Stimulated activated CD4-positive, alpha-beta T cell treated with anti-CD3 and anti-CD28 coated beads, Interleukin-4, amount 100 ng/mL, for 1 hour (primary cell): ENCODE measurements around the gene TRAPPC10.
"Not testable (repeated sequence)": the region's sequence is repeated elsewhere in the genome, so short reads cannot be mapped to it uniquely, and the experiment has no call there.

Experiments used
- DNase-seq: peaks from one replicate; pipeline ENCODE4 v3.0.0-alpha.2; 2020

Gene TRAPPC10

DNA sequence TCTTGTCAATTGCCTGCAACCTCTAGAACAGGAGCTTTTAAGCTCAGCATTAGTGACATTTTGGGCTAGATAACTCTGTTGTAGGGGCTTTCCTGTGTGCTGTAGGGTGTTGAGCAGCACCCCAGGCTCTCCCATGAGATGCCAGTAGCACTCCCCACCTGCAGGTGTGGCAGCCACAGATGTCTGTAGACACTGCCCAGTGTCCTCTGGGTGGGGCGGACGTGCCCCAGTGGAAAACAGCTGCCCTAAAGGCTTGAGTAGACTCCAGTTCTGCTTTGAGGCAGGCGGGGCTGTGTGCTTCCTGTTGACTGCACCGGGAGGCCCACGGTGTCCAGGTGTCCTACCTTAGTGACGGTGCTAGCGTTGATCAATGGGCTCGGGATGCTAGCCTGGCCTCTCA lies 78.2 kb downstream of the TRAPPC10 start:
- no peak for DNase-seq

DNA sequence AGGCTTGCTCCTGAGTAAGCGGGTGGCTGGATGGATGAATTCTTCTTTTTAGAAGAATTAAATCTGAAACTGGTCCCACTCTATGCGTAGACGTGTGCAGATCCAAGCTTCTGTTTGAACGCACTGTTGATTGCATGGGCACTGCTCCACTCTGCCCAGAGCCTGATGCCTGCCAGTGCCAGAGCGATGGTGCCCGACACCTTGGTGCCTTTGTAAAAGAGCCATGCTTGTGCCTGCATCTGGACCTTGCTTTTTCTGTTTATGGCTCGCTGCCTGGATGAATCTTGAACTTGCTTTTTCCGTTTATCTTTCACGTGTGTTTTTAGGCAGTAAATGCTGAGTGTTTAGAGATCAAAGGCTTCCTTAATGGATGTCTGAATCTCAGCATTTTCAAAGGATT lies 80.1 kb downstream of the TRAPPC10 start:
- DNase-seq, result no peak

DNA sequence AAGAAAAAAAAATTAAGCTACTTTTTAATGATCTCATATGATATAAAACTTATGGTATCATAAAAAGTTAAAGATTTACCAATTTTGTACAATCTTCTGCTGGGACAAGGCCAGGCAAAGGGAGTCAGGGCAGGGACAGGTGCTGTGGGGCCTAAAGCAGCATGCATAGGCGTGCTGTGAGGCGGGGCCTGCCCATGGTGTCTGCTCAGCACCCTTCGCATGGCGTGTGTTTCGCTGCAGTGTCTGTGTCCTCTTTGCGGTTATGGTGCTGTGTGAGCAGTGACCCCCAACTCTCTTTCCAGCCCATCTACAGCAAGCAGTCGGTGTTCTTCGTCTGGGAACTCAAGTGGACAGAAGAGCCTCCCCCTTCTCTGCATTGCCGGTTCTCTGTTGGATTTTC lies 81.7 kb downstream of the TRAPPC10 start:
- DNase-seq, result no peak

DNA sequence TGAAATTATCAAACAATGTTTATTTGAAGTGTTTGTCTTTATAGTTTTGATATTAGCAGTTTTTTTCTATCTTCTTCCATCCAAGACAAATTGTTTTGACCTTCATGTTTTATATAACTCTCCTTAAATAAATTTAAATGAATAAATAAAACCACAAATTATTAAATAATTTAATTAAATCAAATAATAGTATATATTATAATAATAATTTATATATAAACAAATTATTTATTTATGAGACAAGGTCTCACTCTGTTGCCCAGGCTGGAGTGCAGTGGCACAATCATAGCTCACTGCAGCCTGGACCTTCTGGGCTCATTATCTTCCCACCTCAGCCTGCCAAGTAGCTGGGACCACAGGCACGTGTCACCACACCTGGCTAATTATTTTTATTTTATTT lies 82.7 kb downstream of the TRAPPC10 start:
- DNase-seq, result no peak

DNA sequence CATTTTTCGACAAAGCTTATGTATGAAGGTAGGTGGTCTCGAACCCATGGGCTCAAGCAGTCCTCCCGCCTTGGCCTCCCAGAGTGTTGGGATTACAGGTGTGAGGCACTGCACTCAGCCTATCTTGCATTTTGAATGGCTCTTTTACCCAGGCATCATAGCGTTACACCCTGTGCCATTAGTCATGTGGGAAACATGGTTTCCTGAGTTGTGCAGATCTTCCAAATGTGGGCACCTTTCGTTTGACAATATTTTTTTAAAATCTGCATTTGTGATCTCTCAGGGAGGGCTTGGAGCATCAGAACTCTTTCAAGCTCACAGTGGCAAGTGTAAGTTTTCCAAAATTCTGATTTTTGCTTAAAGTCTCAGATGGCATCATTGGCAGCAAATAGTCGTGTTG lies 86.4 kb downstream of the TRAPPC10 start:
- not testable (repeated sequence) for DNase-seq

DNA sequence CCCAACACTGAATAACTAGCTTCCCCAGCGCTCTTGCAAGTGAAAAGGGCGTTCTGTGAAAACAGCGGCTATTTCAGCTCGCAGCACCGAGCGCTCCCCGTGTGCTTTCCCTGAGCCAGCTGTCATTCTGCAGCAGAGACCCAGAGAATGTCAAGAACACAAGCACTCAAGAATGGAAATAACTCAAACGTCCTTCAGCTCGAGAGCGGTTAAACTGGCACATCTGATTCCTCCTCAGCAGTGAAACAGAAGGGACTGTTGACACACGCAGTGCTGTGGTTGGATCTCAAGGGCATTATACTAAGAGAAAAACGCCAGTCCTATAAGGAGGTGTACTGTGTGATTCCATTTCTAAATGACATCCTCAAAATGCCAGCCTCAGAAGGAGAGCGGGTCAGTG lies 86.9 kb downstream of the TRAPPC10 start:
- not testable (repeated sequence) for DNase-seq

DNA sequence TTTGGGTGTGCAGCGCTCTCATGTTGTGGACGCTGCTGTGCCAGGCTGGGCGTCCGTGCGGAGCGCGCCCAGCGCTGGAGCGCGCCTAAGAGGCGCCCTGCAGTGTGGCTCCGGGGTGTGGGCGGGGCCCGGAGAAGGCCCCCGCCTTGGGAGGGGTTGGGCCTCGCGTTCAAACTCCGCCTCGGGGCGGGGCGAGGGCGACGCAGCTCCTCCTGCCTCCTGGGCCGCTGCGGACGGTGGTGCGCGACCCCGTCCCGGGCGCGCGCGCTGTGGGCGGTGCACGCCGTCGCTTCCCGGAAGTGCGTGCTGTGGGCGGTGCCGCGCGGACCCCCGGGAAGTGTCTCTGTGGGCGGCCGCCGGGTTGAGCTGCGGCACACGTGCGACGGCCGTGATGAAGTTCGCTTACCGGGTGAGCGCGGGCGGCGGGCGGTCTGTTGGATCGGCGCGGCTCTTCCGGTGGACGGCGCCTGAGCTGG lies 95.0 kb downstream of the TRAPPC10 start, which contains the start of gene PWP2:
PWP2 (plus strand) TSS at position 374 of the 476 bp plus-strand sequence; CDS start at position 392, 18 bp downstream.
- peak; percentile 48 for DNase-seq

DNA sequence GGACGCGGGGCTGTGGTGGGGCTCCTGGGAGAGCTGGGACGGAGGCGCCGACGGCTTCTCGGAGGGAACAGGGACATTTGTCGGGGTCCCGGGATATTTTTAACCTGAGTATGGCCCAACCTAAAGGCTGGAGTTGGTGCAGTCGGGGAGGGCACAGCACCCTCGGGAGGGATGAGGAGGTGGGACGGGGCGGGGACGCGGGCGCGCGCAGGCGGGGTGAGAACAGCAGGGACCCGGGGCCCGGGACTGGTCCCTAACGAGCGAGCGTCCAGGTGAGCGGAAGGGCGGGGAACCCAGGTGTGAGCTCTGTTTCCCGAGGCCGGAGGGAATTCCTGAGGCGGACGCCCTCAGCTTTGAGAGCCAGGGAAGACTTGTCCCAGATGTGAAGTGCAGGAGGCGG lies 95.5 kb downstream of the TRAPPC10 start:
- DNase-seq, result not testable (repeated sequence)

DNA sequence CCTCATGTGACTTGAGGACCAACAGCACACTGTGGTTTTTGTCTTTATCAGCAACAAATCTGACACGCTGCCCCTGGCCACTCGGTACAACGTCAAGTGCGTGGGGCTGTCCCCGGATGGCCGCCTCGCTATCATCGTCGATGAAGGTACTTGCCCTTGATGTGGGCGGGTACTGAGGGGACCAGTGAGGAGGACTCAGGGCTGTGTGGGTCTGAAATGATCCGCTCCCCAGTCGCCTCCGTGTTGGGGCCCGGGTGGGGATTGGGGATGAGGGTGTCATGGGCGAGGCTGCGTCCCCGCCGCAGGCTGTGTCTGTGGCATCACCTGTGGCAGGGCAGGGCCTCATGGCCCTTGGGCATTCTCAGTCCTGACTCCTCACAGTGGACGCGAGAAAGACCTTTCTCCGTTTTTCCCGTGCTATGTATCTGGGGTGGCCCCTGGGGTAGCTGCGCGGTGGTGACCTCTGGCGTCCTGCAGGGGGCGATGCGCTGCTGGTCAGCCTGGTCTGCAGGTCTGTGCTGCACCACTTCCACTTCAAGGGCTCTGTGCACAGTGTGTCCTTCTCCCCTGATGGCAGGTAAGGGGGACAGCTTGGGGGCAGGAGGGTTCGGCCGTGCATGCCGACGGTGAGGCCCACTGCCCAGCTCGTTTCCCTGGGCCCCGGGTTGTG lies 101.7 kb downstream of the TRAPPC10 start:
- not testable (repeated sequence) for DNase-seq

DNA sequence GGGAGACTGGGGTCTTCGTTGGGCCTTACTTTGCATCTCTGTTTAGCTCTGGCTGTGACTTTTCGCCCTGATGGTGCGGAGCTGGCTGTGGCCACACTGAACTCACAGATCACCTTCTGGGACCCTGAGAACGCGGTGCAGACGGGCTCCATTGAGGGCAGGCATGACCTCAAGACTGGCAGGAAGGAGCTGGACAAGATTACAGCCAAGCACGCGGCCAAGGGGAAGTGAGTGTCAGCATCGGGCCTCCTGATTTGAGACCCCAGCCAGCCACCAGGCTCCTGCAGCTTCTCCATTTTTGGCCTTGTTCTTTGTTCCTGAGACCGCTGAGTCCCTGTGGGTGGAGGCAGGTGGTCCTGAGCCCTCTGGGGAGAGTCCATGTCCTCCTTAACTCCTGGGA lies 110.0 kb downstream of the TRAPPC10 start:
- not testable (repeated sequence) for DNase-seq

DNA sequence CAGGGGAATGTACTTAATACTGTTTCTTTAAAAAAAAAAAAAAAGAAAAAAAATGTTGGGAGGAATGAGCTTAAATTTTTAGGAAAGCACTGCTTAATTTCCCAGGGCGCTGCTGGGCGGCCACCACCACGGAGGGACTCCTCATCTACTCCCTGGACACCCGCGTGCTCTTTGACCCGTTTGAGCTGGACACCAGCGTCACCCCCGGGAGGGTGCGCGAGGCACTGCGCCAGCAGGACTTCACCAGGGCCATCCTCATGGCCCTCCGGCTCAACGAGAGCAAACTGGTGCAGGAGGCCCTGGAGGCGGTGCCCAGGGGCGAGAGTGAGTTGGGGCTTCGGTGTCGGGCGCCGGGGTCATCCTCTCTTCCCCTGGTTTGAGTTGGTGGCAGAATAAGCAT lies 115.7 kb downstream of the TRAPPC10 start:
- not testable (repeated sequence) for DNase-seq

DNA sequence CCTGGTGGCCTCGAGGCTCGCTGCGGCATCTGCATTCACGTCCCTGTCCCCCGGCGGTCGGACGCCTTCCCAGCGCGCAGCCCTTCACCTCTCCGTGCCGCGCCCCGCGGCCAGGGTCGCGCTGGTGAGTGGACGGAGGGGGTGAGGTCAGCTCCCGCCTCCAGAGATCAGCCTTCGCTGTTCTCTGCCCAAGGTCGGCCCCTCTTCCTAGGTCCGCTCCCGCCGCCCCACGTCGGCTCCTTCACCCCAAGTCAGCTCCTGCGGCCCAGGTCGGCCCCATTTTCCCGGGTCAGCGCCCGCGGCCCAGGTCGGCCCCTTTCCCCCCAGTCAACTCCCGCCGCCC lies 121.6 kb downstream of the TRAPPC10 start:
- not testable (repeated sequence) for DNase-seq

DNA sequence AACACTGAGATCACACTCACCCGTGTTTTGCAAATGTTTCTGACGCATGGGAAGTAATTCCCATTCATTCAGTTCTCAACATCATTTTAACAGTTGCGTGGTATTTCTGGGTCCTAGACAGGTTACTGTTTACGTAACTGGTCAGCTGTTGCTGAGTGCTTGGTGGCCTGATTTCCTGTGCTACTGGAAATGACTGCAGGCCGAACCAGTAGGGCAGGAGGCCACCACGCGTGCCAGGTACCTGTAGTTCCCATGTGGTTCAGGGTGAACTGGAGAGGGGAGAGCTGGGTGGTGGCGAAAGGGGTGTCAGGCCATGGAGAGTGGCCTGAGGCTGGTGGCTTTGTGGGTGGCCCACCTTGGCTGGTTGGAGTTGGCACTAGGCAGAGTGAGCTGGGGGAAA lies 122.6 kb downstream of the TRAPPC10 start:
- not testable (repeated sequence) for DNase-seq

DNA sequence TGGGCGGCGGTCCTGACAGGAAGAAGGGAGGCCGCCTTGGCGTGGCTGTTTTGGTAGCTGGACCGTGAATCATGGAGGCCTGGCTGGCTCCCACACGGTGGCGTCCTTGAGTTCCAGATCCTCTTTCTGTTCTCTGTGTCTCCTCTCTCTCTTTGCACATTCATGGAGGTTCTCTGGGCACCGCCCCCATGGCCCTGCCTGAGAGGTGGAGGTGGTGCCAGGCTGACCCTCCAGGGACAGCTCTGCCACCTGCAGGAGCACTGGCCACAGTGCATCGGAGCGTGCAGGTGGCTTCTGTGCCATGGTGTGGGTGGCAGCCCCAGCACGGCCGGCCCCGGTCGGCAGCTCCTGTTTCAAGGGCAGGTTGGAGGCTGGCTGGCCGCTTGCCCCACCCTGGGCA lies 125.9 kb downstream of the TRAPPC10 start:
- not testable (repeated sequence) for DNase-seq

DNA sequence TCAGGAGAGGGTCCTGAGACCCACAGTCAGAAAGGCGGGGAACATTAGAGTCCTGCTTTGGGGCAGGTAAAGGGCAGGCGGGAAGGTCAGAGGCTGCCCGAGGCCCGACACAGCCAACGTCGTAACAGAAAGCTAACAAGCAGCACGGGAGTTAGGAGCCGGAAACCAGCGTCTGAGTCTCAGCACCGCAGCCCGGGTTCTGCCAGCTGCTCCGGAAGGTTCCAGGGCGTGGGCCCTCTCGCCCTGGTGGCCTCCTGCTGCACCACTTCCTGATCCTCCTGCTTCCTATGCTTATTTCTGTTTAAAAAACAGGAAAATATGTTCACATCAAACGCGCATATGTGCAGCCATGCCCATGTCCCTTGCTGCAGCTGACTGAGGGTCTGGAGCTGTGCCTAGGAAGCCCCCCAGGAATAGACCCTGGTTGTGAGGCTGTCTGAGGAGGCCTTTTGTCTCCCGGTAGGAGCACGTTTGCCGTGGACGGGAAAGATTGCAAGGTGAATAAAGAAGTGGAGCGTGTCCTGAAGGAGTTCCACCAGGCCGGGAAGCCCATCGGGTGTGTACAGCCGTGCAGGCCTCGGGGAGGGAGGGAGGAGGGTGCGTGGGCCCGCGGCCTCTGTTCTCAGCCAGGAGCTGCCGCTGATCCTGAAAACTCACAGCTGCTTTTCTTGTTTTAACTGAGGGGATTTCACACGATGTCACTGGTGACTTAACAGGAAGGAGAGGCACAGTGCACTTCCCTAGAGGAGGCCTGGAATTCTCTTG lies 127.9 kb downstream of the TRAPPC10 start:
- DNase-seq, result not testable (repeated sequence)

DNA sequence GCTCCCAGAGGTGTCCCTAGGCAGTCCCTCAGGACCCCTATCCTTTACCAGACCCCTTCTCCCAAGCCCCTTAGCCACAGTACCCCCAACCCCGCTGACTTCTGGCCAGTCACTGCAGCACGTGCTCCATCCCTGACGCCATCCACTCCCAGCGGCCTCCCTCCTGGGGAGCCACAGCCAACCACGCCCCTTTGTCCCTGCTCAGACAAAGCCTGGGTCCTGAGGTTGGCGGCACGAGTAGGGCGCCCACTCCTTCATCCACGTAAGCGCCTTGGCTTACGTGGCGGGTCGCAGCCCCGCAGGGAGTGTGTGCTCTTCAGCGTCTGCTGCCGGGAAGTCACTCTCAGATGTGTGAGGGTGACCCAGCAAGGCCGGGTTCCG lies 128.4 kb downstream of the TRAPPC10 start:
- DNase-seq, result not testable (repeated sequence)

DNA sequence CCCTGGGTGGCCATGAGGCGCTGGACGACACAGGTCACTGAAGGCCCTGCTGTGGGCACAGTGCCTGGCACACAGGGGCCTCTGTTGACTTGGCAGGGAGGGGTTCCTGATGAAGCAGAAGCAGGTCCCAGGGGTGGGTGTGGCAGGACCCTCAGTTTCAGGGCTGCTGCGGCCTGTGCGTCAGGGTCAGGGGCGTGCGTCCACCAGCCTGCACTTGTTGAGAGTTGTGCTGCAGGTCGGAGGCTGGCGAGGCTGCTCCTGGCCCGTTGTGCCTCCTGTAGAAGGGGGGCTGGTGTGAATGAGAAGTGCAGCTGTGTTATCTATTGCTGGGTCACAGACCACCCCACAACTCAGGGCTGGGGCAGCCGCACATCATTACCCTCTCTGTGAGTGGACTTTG lies 130.4 kb downstream of the TRAPPC10 start:
- not testable (repeated sequence) for DNase-seq

DNA sequence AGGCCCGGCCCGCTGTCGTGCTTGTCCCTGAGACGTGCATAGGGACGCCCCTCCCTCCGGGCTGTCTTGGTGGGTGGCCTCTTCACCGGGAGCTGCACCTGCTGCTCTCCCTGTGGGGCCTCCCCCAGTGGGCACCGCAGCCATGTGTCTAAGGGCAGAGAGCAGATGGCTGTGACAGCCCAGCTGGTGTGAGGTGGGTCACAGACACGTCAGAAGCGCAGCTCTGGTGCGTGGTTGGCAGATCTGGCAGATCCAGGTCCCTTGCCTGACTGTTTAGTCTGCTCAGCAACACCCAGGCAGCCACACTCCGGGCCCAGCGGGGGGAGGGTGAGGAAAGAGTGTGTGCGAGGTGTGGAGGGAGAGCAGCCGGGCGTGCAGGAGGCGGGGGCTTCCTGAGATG lies 131.3 kb downstream of the TRAPPC10 start:
- DNase-seq, result not testable (repeated sequence)

DNA sequence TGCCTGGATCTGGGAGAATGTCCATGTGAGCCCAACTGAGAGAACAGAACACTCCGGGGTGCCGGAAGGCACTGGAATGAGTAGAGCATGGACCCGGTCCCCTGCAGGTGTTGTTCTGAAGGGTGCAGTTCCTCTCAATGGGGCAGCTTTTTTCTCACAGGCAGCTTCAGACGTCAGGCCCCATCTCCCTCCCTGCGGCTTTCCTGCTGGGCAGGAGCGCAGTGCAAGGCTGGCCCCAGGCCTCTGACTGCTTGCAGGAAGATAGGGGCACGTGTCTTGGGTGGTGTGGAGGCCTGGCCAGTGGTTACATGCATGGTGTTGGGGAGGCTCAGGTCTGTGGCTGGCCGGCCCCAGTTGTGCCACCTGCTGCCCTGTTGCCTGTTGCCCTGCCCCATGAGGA lies 131.9 kb downstream of the TRAPPC10 start:
- DNase-seq, result not testable (repeated sequence)

DNA sequence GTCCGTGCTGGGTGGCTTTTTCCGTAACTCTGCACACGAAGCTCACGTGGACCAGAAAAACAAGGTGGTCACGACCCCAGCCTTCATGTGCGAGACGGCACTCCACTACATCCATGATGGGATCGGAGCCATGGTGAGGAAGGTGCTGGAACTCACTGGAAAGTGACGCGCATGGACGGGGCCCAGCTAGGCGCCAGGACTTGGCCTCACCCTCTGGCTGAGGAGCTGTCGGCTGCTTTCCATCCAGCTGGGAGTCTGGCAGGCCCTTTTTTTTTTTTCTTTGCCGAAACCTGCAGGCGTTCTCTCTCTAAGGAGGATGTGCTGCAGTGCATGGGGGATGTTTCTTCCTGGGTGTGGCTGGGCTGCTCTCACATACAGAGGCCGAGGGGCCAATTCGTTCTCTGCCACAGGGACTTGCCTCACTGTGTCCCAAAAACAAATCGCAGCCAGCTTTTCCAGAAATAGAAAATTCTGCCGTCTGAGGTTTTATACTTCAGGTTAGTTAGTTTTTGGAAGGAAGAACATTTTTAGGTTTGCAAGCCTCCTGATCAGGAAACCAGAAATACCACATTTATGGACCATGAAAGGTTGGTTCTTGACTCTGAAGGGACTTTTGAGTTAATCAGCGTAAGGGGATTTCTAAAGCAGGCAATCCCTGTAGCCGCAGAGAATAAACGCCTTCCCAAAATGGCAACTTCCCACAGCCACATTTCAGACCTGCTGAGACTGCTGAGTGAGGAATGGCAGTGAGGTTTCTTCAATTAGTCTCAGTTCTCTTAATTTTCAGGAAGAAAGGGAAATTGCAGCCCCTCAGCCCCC lies 132.9 kb downstream of the TRAPPC10 start:
- DNase-seq, result not testable (repeated sequence)

DNA sequence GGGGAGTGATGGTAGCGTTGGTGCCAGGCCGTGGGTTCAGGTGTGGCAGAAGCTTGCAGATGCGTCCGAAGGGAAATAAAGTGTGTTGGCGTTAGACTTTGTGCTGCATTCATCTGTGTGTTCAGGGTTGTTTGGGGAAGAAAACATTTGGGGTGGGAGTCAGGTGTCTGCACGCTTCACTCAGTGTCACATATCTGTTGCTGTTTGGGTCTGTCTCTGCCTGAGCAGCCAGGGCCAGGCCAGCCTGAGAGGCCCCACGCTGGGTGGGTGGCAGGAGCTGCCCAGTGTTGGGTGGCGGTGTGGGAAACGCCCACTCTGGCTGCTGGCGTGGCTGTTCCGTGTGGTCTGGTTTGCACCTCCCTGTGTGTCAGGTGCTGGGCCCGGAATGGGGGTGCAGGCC lies 133.5 kb downstream of the TRAPPC10 start:
- not testable (repeated sequence) for DNase-seq

DNA sequence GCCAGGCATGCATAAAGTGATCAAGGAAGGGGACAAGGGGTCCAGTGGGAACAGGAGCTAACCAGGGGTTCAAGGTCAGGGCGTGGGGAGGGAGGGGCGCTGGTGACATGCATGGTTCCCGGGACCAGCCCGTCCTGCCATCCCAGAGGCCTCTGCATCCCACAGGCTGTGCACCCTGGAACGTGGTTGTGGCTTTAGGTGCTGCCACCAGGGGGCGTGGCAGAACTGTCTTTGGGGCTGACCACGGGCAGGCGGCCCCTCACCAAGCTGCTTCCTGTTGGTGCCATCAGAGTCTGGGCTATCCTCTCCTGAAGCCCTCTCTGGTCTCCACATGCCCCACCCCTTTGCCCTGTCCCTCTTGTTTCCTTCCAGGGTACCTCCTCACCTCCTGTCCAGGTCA lies 135.0 kb downstream of the TRAPPC10 start:
- not testable (repeated sequence) for DNase-seq

DNA sequence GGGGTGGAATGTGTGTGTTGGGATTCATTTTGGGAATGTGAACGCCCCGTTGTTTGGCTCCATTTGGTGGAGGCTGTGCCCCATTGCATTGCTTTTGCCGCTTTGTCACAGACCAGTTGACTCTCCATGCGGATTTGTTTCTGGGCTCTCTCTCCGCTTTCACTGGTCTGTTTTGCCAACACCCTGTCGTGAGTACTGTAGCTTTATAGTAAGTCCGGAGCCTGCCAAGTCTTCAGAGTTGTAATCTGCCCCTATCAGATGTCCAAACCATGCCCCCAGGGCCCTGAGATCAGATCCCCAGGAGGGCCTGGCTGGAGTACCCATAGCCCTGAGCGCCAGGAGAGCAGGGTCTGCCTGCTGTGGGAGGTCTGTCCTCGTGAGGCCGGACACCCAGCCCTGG lies 138.1 kb downstream of the TRAPPC10 start:
- DNase-seq, result not testable (repeated sequence)
